ENCODE data around the gene OR13J1. TPM values are rescaled to one million over a fixed set of nuclear protein-coding genes. Genes with fewer than 3 reads are reported as not detected.

Gene OR13J1
- total RNA-seq, 1 experiment from 2014 or later: not detected

DNA sequence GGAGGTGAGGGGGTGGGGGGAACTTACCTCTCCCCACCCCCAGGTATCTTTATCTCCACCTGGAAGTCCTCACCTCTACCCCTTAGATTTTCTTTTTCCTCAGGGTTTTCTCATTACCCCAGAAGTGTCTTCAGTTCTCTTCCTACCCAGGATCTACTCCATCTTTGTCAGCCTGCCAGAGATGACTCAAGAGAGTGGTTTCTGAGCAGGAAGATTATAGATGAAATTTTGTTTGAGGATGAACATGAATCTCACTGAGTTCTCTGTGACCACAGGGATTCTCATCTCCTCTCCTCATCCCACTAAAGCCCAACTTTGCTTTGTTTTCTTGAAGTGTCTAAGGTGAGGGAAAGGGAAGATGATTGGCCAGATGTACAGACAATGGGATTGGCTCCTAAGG is 50.1 kb downstream of the OR13J1 start:
- no peak for TF ChIP-seq ZNF121 (CRISPR knock-in tag; IDR thresholded peaks at IDR 0.05)
- TF ChIP-seq, protein P1, sequence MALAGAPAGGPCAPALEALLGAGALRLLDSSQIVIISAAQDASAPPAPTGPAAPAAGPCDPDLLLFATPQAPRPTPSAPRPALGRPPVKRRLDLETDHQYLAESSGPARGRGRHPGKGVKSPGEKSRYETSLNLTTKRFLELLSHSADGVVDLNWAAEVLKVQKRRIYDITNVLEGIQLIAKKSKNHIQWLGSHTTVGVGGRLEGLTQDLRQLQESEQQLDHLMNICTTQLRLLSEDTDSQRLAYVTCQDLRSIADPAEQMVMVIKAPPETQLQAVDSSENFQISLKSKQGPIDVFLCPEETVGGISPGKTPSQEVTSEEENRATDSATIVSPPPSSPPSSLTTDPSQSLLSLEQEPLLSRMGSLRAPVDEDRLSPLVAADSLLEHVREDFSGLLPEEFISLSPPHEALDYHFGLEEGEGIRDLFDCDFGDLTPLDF (CRISPR knock-in tag; IDR thresholded peaks at IDR 0.05): no peak
- no peak for TF ChIP-seq MYBL2 (CRISPR knock-in tag; IDR thresholded peaks at IDR 0.05)
- TF ChIP-seq RELA (CRISPR knock-in tag; IDR thresholded peaks at IDR 0.05; ENCODE audit: borderline replicate concordance): no peak
- TF ChIP-seq ZNF671 (CRISPR knock-in tag; IDR thresholded peaks at IDR 0.05): no peak
- no peak for TF ChIP-seq MAX (CRISPR knock-in tag; IDR thresholded peaks at IDR 0.05)
- no peak for TF ChIP-seq ZNF138 (CRISPR knock-in tag; conservative IDR thresholded peaks at IDR 0.05)
- no peak for TF ChIP-seq ATF3 (CRISPR knock-in tag; conservative IDR thresholded peaks at IDR 0.05)
- no peak for TF ChIP-seq ZBTB21 (CRISPR knock-in tag; IDR thresholded peaks at IDR 0.05; ENCODE audit: borderline replicate concordance)
- TF ChIP-seq CBFB (CRISPR knock-in tag; IDR thresholded peaks at IDR 0.05; ENCODE audit: low read depth): no peak
- no peak for TF ChIP-seq ZNF317 (CRISPR knock-in tag; IDR thresholded peaks at IDR 0.05; ENCODE audit: borderline replicate concordance, low read depth)
- TF ChIP-seq NR2C2 (CRISPR knock-in tag; IDR thresholded peaks at IDR 0.05): no peak
- TF ChIP-seq, protein P2, sequence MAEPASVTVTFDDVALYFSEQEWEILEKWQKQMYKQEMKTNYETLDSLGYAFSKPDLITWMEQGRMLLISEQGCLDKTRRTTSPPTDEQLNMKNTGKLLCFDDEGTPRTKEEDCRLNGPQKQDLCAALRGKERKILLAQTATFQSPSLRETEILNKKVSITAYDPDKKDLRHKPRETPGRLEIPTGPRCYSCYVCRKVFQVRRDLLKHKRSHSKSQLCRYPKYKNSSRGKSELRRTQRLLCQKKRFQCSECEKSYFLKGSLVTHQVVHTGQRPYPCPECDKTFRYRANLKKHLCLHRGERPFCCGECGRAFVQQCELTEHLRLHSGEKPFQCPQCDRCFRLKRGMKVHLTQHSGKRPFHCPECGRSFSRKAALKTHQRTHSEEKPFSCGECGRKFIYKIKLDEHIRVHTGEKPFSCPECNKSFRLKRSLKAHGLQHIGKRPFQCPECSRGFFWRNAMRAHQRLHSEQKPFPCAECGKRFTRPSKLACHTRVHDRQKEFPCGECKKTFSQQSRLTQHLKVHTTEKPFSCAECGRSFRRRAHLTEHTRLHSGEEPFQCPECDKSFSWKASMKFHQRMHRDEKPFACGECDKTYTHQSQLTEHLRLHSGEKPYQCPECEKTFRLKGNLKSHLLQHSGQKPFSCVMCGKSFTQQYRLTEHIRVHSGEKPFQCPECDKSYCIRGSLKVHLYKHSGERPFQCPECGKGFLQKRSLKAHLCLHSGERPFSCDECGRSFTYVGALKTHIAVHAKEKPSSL (CRISPR knock-in tag; conservative IDR thresholded peaks at IDR 0.05): no peak
- no peak for TF ChIP-seq TP53 (CRISPR knock-in tag; IDR thresholded peaks at IDR 0.05)
- TF ChIP-seq IRF2 (CRISPR knock-in tag; IDR thresholded peaks at IDR 0.05; ENCODE audit: borderline replicate concordance, low read depth): no peak
- no peak for TF ChIP-seq ZNF512 (CRISPR knock-in tag; IDR thresholded peaks at IDR 0.05; ENCODE audit: borderline replicate concordance)
- TF ChIP-seq ZNF219 (CRISPR knock-in tag; IDR thresholded peaks at IDR 0.05; ENCODE audit: borderline replicate concordance): no peak
- TF ChIP-seq, protein P3, sequence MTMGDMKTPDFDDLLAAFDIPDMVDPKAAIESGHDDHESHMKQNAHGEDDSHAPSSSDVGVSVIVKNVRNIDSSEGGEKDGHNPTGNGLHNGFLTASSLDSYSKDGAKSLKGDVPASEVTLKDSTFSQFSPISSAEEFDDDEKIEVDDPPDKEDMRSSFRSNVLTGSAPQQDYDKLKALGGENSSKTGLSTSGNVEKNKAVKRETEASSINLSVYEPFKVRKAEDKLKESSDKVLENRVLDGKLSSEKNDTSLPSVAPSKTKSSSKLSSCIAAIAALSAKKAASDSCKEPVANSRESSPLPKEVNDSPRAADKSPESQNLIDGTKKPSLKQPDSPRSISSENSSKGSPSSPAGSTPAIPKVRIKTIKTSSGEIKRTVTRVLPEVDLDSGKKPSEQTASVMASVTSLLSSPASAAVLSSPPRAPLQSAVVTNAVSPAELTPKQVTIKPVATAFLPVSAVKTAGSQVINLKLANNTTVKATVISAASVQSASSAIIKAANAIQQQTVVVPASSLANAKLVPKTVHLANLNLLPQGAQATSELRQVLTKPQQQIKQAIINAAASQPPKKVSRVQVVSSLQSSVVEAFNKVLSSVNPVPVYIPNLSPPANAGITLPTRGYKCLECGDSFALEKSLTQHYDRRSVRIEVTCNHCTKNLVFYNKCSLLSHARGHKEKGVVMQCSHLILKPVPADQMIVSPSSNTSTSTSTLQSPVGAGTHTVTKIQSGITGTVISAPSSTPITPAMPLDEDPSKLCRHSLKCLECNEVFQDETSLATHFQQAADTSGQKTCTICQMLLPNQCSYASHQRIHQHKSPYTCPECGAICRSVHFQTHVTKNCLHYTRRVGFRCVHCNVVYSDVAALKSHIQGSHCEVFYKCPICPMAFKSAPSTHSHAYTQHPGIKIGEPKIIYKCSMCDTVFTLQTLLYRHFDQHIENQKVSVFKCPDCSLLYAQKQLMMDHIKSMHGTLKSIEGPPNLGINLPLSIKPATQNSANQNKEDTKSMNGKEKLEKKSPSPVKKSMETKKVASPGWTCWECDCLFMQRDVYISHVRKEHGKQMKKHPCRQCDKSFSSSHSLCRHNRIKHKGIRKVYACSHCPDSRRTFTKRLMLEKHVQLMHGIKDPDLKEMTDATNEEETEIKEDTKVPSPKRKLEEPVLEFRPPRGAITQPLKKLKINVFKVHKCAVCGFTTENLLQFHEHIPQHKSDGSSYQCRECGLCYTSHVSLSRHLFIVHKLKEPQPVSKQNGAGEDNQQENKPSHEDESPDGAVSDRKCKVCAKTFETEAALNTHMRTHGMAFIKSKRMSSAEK (CRISPR knock-in tag; IDR thresholded peaks at IDR 0.05; ENCODE audit: borderline replicate concordance): no peak
- no peak for TF ChIP-seq NR3C1 (CRISPR knock-in tag; conservative IDR thresholded peaks at IDR 0.05; ENCODE audit: low read depth)
- Mint-ChIP-seq H3K4me3 (no peak overlapping the region), H3K36me3 (peaks cover 2% of the 10 kb centered on the region; the same call in 1 of the 2 replicates), H3K27ac (no peak overlapping the region), H3K27me3 (ENCODE audit: low read depth) (peaks cover 11% of the 10 kb centered on the region), H3K9me3 (peaks cover 3% of the 10 kb centered on the region), H3K4me1 (peaks cover 20% of the 10 kb centered on the region)
- ChIA-PET CTCF (interaction anchor here (1.7 kb wide), 1 partner anchor 62 kb away, joined by 5 read pairs; no protein-coding TSS in a partner anchor), POLR2A (no interaction called here)
- DNase-seq (ENCODE audit: low spot score): no peak
- no peak for ATAC-seq

Other genes starting within 250 kb of the OR13J1 start
- gene SIT1, start 219.5 kb downstream of the OR13J1 start, total RNA-seq (2021): 4.1 to 7.2 TPM (median 5.4 TPM) in 3 replicates
- 23,577 to 25,958 TPM (median 25,042 TPM) in 3 replicates for gene RMRP, start 212.4 kb downstream of the OR13J1 start, total RNA-seq (2021)
- gene CCDC107, start 212.1 kb downstream of the OR13J1 start, total RNA-seq (2021): 10.8 to 14.7 TPM (median 14.1 TPM) in 3 replicates
- 23.8 to 26.6 TPM (median 26.5 TPM) in 3 replicates for gene ARHGEF39, start 205.2 kb downstream of the OR13J1 start, total RNA-seq (2021)
- 1.0 to 2.1 TPM (median 1.4 TPM) in 3 replicates for gene CA9, start 196.5 kb downstream of the OR13J1 start, total RNA-seq (2021)
- gene TPM2, start 180.5 kb downstream of the OR13J1 start, total RNA-seq (2021): 138 to 146 TPM (median 139 TPM) in 3 replicates
- gene TLN1, start 138.2 kb downstream of the OR13J1 start, total RNA-seq (2021): 97.1 to 109 TPM (median 106 TPM) in 3 replicates
- gene CREB3, start 137.7 kb downstream of the OR13J1 start, total RNA-seq (2021): 21.4 to 24.2 TPM (median 23.1 TPM) in 3 replicates
- 85.5 to 104 TPM (median 89.7 TPM) in 3 replicates for gene GBA2, start 121.2 kb downstream of the OR13J1 start, total RNA-seq (2021)
- 29.7 to 30.0 TPM (median 30.0 TPM) in 3 replicates for gene RGP1, start 121.1 kb downstream of the OR13J1 start, total RNA-seq (2021)
- 1.0 to 2.1 TPM (median 1.2 TPM) in 3 replicates for gene MSMP, start 116.1 kb downstream of the OR13J1 start, total RNA-seq (2021)
- gene NPR2, start 78.8 kb downstream of the OR13J1 start, total RNA-seq (2021): 10.1 to 14.1 TPM (median 12.6 TPM) in 3 replicates
- 0.16 to 0.72 TPM (median 0.50 TPM) in 3 replicates for gene SPAG8, start 58.1 kb downstream of the OR13J1 start, total RNA-seq (2021)
- gene HINT2, start 55.4 kb downstream of the OR13J1 start, total RNA-seq (2021): 33.6 to 42.7 TPM (median 42.1 TPM) in 3 replicates
- 0.11 TPM in 1 of 3 replicates, not detected in the others for gene FAM221B, start 41.7 kb downstream of the OR13J1 start, total RNA-seq (2021)
- 9.5 to 10.8 TPM (median 10.2 TPM) in 3 replicates for gene TMEM8B, start 41.2 kb downstream of the OR13J1 start, total RNA-seq (2021)
- gene HRCT1, start 35.8 kb upstream of the OR13J1 start, total RNA-seq (2021): 0.41 TPM in 1 of 3 replicates, not detected in the others
- gene SPAAR, start 39.1 kb upstream of the OR13J1 start, total RNA-seq (2021): 0.23 to 0.33 TPM in 2 of 3 replicates, not detected in the other
- not detected in 3 replicates for gene OR2S2, start 87.8 kb upstream of the OR13J1 start, total RNA-seq (2021)
- 9.9 to 11.2 TPM (median 10.3 TPM) in 3 replicates for gene RECK, start 166.5 kb upstream of the OR13J1 start, total RNA-seq (2021)